Measurements from ENCODE around the gene WNT11.
A peak's percentile ranks its signal among the peaks of the same experiment; 100 is the strongest.

WNT11 gene

DNA sequence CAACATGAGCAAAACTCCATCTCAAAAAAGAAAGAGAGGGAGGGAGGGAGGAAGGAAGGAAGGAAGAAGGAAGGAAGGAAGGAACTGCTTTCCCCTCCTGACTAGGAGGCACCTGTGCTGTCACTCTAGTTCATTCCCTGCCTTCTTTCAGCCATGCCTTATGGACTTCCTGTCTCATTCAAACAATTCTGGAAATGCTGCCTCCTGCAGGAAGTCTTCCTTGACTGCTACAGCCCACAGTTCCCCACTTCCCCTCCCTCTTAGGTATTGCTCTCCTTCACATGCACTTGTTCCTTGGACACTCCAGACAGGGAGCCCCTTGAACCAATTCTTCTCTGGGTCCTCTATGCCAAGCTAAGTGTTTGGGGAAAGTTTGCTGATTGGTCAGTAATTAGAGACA, 31.6 kb upstream of the WNT11 start:
- no peak for DNase-seq (ENCODE audit: low spot score)

DNA sequence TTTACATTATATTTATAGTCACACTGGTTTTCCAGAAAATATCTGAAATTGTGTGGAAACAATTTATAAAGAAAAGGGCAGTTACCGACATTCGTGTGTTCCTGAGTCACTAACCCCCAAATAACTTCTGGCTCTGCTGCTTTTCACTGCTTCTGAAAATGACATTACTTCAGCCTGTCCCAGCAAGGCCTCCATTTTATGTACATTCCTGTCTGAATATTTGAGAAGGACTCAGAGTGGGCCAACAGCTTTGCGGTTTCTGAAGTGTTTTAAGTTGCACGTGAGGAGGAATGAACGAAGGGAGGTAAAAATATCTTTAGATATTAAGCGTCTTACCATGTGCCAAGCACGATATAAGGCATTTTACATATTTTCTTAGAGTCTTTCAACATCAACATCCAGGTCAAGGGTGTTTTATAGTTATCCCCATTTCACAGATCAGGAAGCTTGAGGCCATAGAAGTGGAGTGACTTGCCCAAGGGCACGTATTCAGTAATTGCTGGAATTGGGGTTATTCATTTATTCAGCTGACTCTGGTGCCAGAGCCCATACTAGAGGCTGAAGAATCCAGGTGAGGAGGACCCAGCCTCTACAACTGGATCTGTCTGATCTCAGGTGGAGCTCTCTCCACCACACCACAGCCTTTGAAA, 30.8 kb upstream of the WNT11 start:
- no peak for DNase-seq (ENCODE audit: low spot score)

DNA sequence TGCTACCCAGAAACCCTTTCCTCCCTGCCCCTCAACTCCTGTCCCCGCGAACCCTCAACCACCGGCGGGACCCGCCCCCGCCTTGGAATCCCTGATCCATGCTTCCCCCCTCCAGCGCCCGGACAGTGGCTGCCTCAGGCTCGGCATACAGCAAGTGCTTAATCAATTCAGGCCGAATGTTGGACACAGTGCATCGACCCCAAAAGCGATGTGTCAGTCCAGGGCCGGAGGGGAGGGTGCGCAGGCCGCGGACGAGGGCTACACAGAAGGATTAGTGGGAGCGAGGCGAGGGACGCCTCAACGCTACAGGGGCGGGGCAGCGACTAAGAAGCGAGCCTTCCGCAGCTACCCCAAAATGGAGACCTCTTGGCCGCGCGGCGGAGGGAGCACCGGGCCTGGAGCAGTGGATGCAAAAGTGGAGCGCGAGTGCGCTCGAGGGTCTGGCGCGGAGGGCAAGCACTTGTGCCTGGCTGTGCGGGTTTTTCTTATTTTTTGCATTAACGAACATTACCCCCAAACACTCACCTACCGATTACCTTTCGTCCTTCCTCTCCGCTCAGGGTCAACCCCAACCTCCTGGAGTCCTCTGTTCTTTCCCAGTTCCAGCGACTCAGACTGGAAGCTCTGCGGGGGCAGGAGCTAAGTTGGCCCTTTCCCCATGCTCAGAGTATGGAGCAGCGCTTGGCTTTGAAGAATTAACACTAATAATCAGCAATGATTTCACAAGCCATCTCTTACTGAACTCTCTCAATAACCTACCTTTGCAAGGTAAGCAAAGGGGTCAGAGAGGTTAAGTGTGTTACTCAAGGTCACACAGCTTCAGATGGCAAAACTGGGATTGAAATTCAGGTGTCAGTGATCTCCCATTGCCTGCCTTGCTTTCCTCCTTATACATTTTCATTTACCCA, 30.0 kb upstream of the WNT11 start:
- peak; percentile 63 for DNase-seq (ENCODE audit: low spot score)

DNA sequence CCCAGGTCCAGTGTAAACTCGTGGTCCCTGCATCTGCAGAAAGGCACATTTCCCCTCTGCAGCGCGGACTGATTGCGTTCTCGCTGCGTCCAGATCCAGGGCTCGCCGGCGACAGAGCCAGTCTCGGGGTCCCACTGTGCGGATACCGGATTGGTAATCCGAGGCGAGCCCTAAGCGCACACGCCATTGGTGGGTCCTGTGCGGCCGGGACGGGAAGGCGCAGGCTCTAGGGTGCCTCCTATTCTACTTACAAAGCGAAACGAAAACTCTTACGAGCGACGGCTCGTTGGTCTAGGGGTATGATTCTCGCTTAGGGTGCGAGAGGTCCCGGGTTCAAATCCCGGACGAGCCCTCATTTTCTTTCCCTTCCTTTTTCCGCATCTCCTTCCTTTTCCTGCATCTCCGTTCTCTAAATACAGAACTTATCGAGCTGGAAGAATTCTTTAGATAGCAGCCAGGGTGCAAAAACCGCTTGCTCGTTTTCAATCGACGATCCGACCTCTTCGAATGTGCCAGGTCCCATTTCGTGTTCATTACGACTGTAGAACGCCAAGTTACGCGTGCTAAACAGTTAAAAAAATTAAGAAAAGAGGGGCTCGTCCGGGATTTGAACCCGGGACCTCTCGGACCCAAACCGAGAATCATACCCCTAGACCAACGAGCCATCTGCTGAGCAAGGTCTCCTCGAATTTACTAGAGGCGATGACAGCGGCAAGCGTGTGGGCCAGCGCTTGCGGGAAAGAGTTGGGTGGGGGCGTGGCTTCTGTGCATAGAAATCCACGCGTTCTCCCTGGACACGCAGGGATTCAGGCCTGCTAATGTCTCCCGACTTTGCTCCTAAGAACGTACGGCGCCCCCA, 29.2 kb upstream of the WNT11 start:
- peak; percentile 90 for DNase-seq (ENCODE audit: low spot score)

DNA sequence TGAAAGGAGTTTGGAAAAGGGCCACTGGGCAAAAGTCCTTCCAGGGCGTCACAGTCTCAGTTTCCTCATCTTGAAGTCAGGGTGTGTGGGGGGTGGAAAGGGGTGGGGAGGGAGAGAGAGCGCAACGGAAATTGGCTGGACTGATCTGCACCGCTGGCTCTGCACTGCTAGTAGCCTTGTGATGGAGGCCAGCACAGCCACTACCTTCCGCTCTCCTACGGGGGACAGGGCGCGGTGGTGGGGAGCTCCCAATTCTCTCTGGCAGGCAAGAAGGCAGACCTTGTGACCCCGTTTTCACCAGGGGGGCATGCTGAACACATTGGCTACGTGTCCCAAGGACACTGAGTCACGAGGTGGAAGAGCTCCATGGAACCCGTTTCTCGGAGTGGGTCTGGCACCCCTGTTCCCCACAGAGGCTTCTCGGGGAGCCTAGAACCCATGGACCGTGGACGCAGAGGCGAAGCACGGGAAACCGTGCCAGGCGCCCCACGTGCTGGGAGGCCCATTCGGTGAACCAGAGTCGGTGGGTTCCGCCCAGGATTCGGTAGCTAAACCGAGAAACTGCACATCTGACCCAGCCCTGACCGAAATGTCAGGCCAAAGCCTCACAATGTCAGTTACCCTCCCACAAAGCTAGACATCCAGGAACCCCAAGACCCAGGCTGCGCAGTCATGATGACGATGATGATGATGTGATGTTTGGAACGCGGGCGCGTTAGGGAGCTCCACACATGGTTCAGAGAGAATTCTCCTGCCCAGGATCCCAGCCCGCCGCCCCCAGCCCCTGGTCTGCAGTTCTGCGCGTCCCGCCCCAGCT, 28.3 kb upstream of the WNT11 start:
- DNase-seq (ENCODE audit: low spot score): peak; percentile 75

DNA sequence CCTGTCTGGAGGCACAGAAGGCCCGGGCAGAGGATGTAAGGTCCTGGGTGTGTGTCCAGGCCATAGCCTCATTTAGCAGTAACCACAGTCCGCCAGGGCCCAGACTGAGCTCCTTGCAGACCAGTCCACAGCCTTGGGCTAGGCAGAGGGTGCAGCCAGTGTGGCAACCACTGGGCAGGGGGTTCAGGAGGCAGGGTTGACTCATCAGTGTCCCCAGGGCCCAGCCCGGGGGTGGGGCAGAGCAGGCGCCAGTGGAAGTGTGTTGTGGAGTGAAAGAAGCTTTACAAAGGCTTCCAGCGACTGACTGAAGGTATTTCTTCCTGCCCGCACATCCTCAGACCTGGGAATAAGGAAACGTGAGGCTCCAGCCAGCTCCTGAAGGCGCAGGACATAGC, 27.7 kb upstream of the WNT11 start:
- DNase-seq (ENCODE audit: low spot score): no peak

DNA sequence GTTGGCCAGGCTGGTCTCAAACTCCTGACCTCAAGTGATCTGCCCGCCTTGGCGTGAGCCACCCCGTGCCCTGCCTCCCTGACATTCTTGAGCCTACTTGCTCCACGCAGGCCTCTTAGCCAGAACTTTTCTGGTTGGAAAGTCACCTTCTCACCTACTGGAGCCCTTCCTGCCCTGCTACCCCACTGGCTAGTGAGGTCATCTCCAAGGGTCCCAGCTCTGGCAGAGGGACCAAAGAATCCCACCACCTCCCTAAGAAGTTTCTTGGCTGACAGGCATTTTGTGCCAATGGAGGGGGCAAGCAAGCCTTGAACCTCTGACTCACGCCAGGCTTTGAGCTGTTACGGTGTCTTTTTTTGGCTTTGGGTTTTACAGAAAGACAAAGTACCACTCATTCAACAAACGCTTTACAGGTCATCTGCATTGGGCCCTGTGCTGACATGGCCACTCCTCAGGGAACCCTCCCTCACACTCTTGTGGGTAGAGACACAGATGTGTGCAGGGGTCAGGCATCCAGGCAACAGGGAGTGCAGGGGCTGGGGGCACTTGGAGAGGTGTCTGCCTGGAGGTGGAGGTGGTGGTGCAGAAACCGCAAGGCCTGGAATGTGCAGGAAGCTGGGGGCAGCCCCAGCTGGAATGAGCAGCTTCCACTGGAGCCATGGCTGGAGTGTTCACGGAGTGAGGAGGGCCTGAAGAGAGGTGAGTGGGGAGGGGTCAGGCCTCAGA, 27.1 kb upstream of the WNT11 start:
- no peak for DNase-seq (ENCODE audit: low spot score)

DNA sequence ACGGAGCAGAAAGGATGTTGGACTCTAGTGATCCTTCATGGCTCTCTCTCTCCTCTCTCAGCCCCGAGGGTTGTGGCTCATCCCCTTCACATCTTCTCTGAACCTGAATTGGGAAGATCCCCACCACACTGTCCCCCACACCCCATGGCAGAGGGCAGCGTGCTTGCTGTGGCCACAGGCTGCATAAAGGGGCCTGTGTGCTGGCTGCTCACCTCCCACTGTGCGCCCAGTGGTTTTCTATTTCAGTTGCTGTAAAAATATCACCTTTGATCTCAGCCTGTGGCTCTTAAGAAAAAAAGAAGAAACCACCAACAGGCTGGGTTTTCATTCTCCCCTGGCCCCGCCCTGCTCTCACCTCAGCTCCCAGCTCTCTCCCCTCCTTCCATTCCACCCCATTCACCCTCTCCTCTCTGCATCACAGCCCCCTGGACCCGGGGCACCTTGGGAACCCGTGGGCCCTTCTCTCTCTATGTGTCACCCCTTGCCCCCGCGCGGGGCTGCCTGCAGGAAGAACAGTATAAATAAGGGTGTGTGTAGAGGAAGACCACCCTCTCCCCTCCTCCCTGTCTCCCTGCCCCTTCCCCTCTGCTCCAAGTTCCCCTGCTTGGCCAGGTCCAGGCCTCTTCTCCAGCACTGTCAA, 25.8 kb upstream of the WNT11 start:
- DNase-seq (ENCODE audit: low spot score): no peak

DNA sequence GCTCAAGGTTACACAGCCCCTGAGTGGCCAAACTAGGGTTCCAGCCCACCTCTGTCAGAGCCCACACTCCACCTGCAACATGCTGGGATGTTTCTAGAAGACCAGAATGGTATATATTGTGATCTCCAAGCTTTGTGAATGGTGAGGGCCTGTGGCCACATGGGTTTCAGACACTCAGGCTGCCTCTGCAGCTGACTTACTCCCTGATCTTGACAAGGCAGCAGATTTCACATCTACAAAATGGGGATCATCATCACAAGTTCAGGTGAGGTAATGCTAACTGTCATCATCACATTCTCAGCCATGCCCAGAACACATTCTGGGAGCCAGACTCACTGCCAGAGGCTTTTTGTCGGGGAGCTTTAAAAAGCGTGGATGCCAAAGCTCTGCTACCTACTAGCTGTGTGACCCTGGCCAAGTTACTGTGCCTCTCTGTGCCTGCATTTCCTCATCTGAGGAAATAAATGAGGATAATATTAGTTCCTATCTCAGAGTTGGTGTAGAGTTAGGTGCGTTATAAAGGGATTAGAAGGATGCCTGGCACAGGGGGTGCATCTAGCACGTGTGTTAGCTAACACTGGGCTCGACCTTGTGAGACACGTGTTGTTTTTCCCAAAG, 24.9 kb upstream of the WNT11 start:
- DNase-seq (ENCODE audit: low spot score): no peak

DNA sequence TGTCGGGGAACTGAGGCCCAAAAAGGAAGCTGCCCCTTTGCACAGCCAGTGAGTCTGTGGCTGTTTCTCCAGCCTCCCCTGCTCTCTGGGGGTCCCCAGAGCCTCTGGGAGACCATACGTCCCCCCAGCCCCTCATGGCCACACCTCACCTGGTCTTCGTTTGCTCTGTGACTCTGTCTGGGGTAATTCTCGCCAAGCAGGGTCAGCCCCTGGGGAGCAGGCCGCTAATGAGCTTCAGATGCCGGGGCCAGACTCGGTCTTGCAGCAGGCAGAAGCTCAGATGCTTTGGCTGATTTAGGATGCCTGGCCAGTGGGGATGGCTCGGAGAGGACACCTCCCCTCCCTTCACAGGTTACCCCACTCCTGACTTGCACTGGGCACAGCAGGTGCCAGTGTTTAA, 24.1 kb upstream of the WNT11 start:
- DNase-seq (ENCODE audit: low spot score): no peak

DNA sequence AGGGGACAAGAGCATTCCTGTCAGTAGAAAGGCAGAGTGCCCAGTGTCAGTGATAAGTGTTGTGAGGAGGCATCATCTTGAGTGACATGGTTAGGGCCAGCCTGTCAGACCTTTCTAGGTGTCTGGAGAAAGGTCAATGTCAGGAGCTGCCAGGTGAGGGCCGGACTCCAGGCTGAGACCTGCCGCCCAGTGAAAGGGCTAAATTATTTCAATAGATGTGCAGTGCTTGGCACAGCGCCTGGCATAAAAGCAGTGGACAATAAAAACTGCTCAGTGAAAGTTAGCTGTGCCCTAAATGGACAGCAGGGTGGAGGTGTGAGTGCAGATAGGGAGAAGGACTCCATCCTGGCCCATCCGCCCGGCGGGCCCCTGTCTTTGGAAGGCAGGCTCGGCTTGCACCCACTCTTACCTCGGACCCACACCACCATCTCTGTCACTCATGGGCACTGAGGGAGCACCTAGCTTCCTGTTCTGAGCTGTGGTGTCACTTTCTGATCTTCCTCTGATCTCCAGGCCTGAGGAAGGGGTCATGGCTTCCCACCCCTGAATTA, 23.5 kb upstream of the WNT11 start:
- no peak for DNase-seq (ENCODE audit: low spot score)

DNA sequence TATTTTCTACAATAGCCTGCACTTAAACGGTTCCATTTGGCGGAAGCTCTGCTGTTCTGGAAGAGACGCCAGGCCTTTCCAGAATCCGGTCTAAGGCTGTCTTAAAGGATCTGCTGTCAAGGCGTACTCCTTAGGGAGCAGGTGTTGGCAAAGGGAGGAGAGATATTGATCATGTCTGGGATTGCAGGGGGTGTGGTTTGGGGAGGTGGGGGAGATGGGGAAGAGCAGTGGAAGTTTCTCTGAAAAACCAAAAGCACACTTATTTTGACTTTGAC, 22.5 kb upstream of the WNT11 start:
- DNase-seq (ENCODE audit: low spot score): no peak

DNA sequence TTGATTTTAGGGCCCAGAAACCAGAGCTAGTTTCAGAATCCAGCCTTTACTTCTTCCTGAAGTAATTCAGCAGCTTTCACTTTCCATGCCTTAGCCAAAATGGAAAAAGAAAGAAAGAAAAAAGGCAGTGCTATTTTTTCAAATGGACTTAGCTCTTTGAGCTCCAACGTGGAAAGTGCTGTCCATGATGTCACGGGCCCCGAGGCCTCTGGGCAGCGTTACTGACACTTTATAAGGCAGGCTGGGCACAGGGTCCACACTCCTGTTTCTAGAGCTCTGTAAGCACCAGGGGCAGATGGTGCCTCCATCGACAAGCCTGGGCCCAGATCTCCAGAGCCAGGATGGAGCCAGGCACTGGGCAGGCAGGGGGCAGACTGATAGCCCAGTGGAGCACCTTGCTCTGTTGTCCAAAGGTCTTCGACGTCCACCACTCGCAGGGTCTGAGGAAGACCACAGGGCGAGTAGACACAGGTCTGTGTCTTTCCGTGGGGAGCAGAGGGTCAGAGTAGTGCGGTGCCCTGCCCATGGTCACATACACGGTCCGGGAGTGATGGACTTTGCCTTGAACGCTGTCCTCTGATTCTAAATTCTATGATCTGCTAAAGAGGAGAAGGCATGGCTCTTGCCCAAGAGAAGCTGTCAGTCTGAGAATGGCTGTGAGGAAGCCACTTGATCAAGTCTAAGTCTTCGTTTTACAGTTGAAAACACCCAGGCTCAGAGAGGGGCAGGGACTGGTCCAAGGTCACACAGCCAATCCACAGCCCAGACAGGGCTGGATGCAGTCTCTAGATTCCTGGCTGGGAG, 22.0 kb upstream of the WNT11 start:
- no peak for DNase-seq (ENCODE audit: low spot score)

DNA sequence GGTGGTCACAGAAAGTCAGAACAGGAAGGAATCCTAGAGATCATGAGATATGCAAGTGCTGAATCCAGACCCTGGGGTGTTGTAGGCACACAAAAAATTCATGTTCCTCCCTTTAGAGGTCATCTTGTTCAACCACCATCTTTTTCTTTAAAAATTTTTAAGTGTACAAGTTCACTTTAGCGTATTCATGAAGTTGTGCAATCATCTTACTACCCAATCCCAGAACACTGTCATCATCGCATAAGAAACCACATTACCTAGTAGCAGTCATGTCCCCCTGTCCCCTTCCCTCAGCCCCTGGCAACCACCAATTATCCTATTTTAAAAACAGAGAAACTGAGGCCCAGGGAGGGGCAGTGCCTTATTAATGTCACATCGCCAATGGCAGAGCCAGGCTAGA, 20.3 kb upstream of the WNT11 start:
- DNase-seq (ENCODE audit: low spot score): no peak

DNA sequence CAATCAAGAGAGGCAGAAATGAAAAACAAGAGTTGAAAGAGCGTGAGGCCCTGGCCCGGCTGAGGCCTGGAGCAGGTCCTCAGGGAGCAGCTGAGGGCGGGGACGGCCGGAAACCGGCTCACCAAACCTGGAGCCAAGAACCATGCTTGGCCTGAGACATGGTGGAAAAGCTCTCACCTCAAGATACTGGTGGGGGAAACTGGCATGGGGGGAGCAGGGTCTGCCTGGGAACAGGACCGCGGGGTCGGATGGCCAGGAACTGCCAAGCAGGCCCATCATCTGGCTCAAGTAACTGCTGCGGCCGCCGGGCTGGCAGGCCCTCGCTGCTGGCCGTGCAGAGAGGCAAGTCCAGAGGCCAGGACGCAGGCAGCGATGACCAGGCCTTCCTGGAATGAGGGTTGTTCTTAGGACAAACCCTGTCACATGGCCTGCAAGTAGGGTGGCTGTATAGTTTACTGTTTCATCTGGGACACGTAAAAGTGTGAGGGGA, 18.9 kb upstream of the WNT11 start:
- no peak for DNase-seq (ENCODE audit: low spot score)

DNA sequence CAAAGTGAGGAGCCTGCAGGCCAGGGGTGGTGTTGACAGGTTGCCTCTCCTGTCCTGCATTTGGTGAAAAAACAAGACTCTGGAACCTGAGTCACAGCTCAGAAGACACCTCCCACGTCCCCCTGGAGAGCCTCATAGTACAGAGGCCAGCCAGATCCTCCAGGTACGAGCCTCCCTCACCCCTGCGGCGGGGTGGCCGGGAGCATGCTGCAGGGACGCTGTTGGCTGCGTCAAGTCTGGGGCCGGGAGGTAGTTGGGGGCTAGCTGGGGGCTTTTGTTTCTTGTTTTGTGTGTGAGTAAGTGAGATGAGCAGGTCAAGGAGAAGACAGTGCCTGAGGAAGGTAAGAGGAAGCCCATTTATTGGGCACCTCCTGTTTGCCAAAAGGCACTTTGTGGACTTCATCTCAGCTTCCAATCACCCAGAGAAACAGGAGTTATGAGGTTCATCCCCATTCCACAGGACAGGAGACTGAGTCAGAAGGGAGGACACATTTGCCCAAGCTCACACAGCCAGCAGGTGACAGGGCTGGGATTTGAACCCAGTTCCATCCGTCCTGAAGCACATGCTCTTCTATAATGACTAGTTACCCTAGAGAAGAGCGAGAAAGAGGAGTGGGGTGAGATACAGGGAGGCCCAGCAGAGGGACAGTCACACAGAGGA, 18.3 kb upstream of the WNT11 start:
- no peak for DNase-seq (ENCODE audit: low spot score)

DNA sequence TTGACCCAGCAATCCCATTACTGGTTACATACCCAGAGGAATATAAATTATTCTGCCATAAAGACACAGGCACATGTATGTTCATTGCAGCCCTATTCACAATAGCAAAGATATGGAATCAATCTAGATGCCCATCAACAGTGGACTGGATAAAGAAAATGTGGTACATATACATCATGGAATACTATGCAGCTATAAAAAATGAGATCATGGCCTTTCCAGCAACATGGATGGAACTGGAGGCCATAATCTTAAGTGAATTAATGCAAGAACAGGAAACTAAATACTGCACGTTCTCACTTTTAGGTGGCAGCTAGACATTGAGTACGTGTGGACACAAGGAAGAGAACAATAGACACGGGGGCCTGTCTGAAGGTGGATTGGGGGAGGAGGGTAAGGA, 15.1 kb upstream of the WNT11 start:
- no peak for DNase-seq (ENCODE audit: low spot score)

DNA sequence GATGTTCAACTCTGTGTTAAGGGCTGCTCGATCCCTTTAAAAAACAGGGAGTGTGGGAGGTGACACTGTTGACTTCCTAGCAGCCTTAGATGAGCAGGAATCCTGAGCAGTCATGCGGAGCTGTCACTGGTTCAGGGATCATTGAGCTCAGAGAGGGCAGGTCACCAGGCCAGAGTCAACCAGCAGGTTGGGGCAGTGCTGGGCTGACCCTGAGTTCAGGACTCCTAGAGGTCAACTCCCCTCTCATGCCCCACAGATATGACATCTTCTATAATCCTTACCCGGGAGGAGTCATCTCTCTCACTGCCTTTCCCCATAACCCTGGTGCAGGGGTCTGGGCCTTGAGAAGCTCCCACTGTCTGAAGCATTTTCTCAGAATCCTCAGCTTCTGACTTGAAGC, 12.9 kb upstream of the WNT11 start:
- no peak for DNase-seq (ENCODE audit: low spot score)

Data from HuH-7.5 (cell line).